ENCODE data around the gene TRIP12. TPM values are rescaled to one million over a fixed set of nuclear protein-coding genes. Genes with fewer than 3 reads are reported as not detected.

The TRIP12 gene
- total RNA-seq, 2 experiments from 2014 or later, result 188 to 190 TPM

GRCh38 chr2:229714736-229715541 lies 206.9 kb downstream of the TRIP12 start:
- peak; percentile 52 for DNase-seq
- H3K4me3 Mint-ChIP-seq, result peak overlapping the region; percentile 42
- peaks cover 59% of the 10 kb centered on the region for H3K27me3 Mint-ChIP-seq (ENCODE audit: low read depth)
- no peak overlapping the region for H3K27ac Mint-ChIP-seq
- peaks cover 11% of the 10 kb centered on the region for H3K4me1 Mint-ChIP-seq (ENCODE audit: low read depth)
- no peaks in the 10 kb centered on the region for H3K9me3 Mint-ChIP-seq
- CTCF ChIA-PET, result interaction anchor here (0.6 to 2.0 kb wide), 3 partner anchors 12 to 1662 kb away, joined by 3 to 5 read pairs (median 3); no protein-coding TSS in a partner anchor
- intact Hi-C loops (cut with micrococcal nuclease), result loop anchor here (2.0 to 10.0 kb wide), 6 partner anchors 208 to 1823 kb away; partner anchors contain the start of genes FBXO36 and TRIP12
- no peaks in the 10 kb centered on the region for H3K36me3 Mint-ChIP-seq (ENCODE audit: low read depth)

DNA sequence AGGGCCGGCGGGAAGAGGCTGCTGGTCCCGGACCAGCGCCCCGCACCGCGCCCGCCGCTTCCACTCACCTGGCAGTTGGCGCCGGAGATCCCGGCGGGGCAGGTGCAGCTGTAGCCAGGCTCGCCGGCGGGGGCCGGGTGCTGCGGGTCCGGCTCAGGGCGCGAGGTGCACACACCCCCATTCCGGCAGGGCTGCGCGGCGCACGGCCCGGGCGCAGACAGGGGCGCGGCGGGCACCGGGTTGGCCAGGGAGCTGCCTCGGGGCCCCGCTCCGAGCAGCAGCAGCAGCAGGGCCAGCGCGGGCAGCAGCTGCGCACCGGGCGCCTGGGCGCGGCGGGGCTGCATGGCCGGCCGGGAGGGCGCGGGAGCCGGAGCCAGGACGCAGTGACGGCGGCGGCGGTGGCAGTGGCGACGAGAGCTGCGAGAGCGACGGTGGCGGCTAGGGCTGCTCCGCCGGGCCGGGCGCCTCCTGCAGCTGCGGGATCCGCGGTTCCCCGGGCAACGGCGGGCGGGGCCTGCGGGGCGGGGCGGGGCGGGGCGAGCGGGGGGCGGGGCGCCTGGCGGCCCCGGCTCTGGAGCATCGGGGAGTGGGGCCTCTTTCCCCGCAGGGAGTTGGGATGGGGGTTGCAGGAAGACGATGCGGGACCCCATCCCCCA lies 207.6 kb downstream of the TRIP12 start, which contains the start of gene DNER:
TSS of gene DNER (minus strand) at position 476 of the 656 bp plus-strand sequence. CDS start at position 344, 132 bp downstream.
- CTCF ChIA-PET, result interaction anchor here (0.6 to 1.6 kb wide), 3 partner anchors 136 to 1661 kb away, joined by 3 read pairs; no protein-coding TSS in a partner anchor
- H3K9me3 Mint-ChIP-seq, result no peaks in the 10 kb centered on the region
- peaks cover 58% of the 10 kb centered on the region for H3K27me3 Mint-ChIP-seq (ENCODE audit: low read depth)
- intact Hi-C loops (cut with micrococcal nuclease), result loop anchor here (2.0 to 10.0 kb wide), 4 partner anchors 209 to 1669 kb away; partner anchors contain the start of genes FBXO36 and TRIP12
- H3K4me1 Mint-ChIP-seq (ENCODE audit: low read depth), result peaks cover 11% of the 10 kb centered on the region
- peak; percentile 58 for DNase-seq
- H3K27ac Mint-ChIP-seq, result no peak within 1 kb of the TSS
- H3K36me3 Mint-ChIP-seq (ENCODE audit: low read depth), result no peaks in the 10 kb centered on the region
- peak within 1 kb of the TSS; percentile 42 for H3K4me3 Mint-ChIP-seq

Other genes with a start within 250 kb of the TRIP12 start
- not detected for gene DNER, start 207.5 kb downstream of the TRIP12 start, total RNA-seq
- 1 to 10 TPM; 1.6 to 1.9 TPM for gene FBXO36, start 494 bp upstream of the TRIP12 start, total RNA-seq
- 1 to 10 TPM in 1 of 2 experiments, under 1 TPM in 1; 0.79 to 1.1 TPM for gene SLC16A14, start 146.9 kb upstream of the TRIP12 start, total RNA-seq

All from activated naive CD4-positive, alpha-beta T cell treated with anti-CD3 and anti-CD28 coated beads for 36 hours (primary cell).